Measurements from ENCODE around the gene AFAP1. TPM values are rescaled to one million over a fixed set of nuclear protein-coding genes. Genes with fewer than 3 reads are reported as not detected.

The AFAP1 gene
- polyA plus RNA-seq, 1 donor (not counting 4 experiments of a cell fraction or from before 2014, with no cell fraction given): 7.6 TPM

GRCh38 chr4:7880683-7881082 lies 59.0 kb downstream of the AFAP1 start:
- Histone ChIP-seq H4K20me1 (ENCODE audit: control insufficient read depth, extremely low read depth, insufficient read depth, low read length) (peaks cover 3% of the 10 kb centered on the region), H3K4me2 (ENCODE audit: control insufficient read depth, extremely low read depth, insufficient read depth, low read depth, low read length) (no peak overlapping the region), H3K36me3 (ENCODE audit: control insufficient read depth in 2 of 2, extremely low read depth in 1 of 2, insufficient read depth in 2 of 2, low read length in 2 of 2) (no peaks in the 10 kb centered on the region), H3K9me3 (ENCODE audit: control insufficient read depth, low read depth, low read length) (no peaks in the 10 kb centered on the region), H2AFZ (ENCODE audit: control insufficient read depth, low read length) (no peak overlapping the region), H3K4me1 (ENCODE audit: control insufficient read depth, extremely low read depth, insufficient read depth, low read length) (peaks cover 8% of the 10 kb centered on the region), H3K9me1 (ENCODE audit: control insufficient read depth, extremely low read depth, insufficient read depth, low read length) (no peaks in the 10 kb centered on the region), H3K4me3 (ENCODE audit: control insufficient read depth in 2 of 3, extremely low read depth in 1 of 3, insufficient read depth in 2 of 3, low read depth in 1 of 3, low read length in 3 of 3) (no peak overlapping the region), H3K27me3 (ENCODE audit: control insufficient read depth, extremely low read depth, insufficient read depth, low read length) (no peaks in the 10 kb centered on the region), H3K9ac (ENCODE audit: control insufficient read depth, extremely low read depth, insufficient read depth, low read length) (no peak overlapping the region), H3K79me2 (ENCODE audit: control insufficient read depth, insufficient read depth, low read length) (peaks cover 79% of the 10 kb centered on the region), H3K27ac (ENCODE audit: control insufficient read depth, insufficient read depth, low read length) (no peak overlapping the region)
- FAIRE-seq: no peak
- TF ChIP-seq, protein P1, sequence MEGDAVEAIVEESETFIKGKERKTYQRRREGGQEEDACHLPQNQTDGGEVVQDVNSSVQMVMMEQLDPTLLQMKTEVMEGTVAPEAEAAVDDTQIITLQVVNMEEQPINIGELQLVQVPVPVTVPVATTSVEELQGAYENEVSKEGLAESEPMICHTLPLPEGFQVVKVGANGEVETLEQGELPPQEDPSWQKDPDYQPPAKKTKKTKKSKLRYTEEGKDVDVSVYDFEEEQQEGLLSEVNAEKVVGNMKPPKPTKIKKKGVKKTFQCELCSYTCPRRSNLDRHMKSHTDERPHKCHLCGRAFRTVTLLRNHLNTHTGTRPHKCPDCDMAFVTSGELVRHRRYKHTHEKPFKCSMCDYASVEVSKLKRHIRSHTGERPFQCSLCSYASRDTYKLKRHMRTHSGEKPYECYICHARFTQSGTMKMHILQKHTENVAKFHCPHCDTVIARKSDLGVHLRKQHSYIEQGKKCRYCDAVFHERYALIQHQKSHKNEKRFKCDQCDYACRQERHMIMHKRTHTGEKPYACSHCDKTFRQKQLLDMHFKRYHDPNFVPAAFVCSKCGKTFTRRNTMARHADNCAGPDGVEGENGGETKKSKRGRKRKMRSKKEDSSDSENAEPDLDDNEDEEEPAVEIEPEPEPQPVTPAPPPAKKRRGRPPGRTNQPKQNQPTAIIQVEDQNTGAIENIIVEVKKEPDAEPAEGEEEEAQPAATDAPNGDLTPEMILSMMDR (optimal IDR thresholded peaks at IDR 0.05 in 1 of 3, IDR thresholded peaks at IDR 0.05 in 1 of 3, conservative IDR thresholded peaks at IDR 0.05 in 1 of 3; ENCODE audit: extremely low read depth in 1 of 3, insufficient read depth in 2 of 3, low read length in 3 of 3): no peak
- no peak for TF ChIP-seq EZH2 (IDR thresholded peaks at IDR 0.05; ENCODE audit: low read length)
- dilution Hi-C loops (cut with MboI; ENCODE audit: extremely low pct_ligation_motif_present, low sequenced_read_pairs): no loop called here
- DNase-seq (ENCODE audit: low read depth, low spot score): no peak

DNA sequence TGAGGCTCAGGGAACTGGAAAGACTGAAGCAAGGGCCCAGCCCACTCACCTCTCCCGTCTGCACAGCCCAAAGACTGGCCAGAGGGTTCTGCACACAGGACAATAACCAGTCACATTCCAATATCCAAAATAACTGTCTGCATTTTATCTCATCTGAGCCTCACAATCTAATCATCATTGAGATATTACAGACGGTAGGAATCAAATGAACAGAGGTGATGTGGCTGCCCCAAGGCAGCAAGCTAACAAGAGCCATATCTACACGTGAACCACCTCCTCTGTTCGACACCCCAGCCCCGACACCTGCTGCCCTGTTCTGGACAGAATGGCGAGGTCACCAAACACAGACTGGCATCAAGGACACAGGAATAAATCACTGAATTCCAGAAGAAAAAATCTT lies 60.5 kb downstream of the AFAP1 start:
- H3K27ac ChIP-seq (ENCODE audit: control insufficient read depth, insufficient read depth, low read length): no peak overlapping the region
- H3K4me1 ChIP-seq (ENCODE audit: control insufficient read depth, extremely low read depth, insufficient read depth, low read length): peaks cover 8% of the 10 kb centered on the region
- FAIRE-seq: no peak

GRCh38 chr4:7878323-7878722 lies 61.3 kb downstream of the AFAP1 start:
- no peak for TF ChIP-seq EZH2 (IDR thresholded peaks at IDR 0.05; ENCODE audit: low read length)
- TF ChIP-seq, protein P1 (optimal IDR thresholded peaks at IDR 0.05 in 1 of 3, IDR thresholded peaks at IDR 0.05 in 1 of 3, conservative IDR thresholded peaks at IDR 0.05 in 1 of 3; ENCODE audit: extremely low read depth in 1 of 3, insufficient read depth in 2 of 3, low read length in 3 of 3): no peak
- FAIRE-seq: no peak

More for the DNA sequence above, 60.5 kb downstream of the AFAP1 start:
- Histone ChIP-seq H3K36me3 (ENCODE audit: control insufficient read depth in 2 of 2, extremely low read depth in 1 of 2, insufficient read depth in 2 of 2, low read length in 2 of 2) (no peaks in the 10 kb centered on the region), H3K79me2 (ENCODE audit: control insufficient read depth, insufficient read depth, low read length) (peaks cover 80% of the 10 kb centered on the region), H3K4me3 (ENCODE audit: control insufficient read depth in 2 of 3, extremely low read depth in 1 of 3, insufficient read depth in 2 of 3, low read depth in 1 of 3, low read length in 3 of 3) (no peak overlapping the region), H3K27me3 (ENCODE audit: control insufficient read depth, extremely low read depth, insufficient read depth, low read length) (no peaks in the 10 kb centered on the region), H3K9ac (ENCODE audit: control insufficient read depth, extremely low read depth, insufficient read depth, low read length) (no peak overlapping the region), H4K20me1 (ENCODE audit: control insufficient read depth, extremely low read depth, insufficient read depth, low read length) (peaks cover 5% of the 10 kb centered on the region), H2AFZ (ENCODE audit: control insufficient read depth, low read length) (no peak overlapping the region), H3K4me2 (ENCODE audit: control insufficient read depth, extremely low read depth, insufficient read depth, low read depth, low read length) (no peak overlapping the region), H3K9me3 (ENCODE audit: control insufficient read depth, low read depth, low read length) (no peaks in the 10 kb centered on the region), H3K9me1 (ENCODE audit: control insufficient read depth, extremely low read depth, insufficient read depth, low read length) (no peaks in the 10 kb centered on the region)
- dilution Hi-C loops (cut with MboI; ENCODE audit: extremely low pct_ligation_motif_present, low sequenced_read_pairs): no loop called here
- no peak for TF ChIP-seq EZH2 (IDR thresholded peaks at IDR 0.05; ENCODE audit: low read length)
- no peak for DNase-seq (ENCODE audit: low read depth, low spot score)

More at GRCh38 chr4:7878323-7878722, 61.3 kb downstream of the AFAP1 start:
- H3K9me1 ChIP-seq (ENCODE audit: control insufficient read depth, extremely low read depth, insufficient read depth, low read length): no peaks in the 10 kb centered on the region
- H4K20me1 ChIP-seq (ENCODE audit: control insufficient read depth, extremely low read depth, insufficient read depth, low read length): peaks cover 5% of the 10 kb centered on the region
- peaks cover 7% of the 10 kb centered on the region for H3K4me1 ChIP-seq (ENCODE audit: control insufficient read depth, extremely low read depth, insufficient read depth, low read length)
- dilution Hi-C loops (cut with MboI; ENCODE audit: extremely low pct_ligation_motif_present, low sequenced_read_pairs): no loop called here
- H2AFZ ChIP-seq (ENCODE audit: control insufficient read depth, low read length): no peak overlapping the region
- H3K4me3 ChIP-seq (ENCODE audit: control insufficient read depth in 2 of 3, extremely low read depth in 1 of 3, insufficient read depth in 2 of 3, low read depth in 1 of 3, low read length in 3 of 3): no peak overlapping the region
- H3K79me2 ChIP-seq (ENCODE audit: control insufficient read depth, insufficient read depth, low read length): peaks cover 79% of the 10 kb centered on the region
- no peak overlapping the region for H3K9ac ChIP-seq (ENCODE audit: control insufficient read depth, extremely low read depth, insufficient read depth, low read length)
- H3K27ac ChIP-seq (ENCODE audit: control insufficient read depth, insufficient read depth, low read length): no peak overlapping the region
- H3K36me3 ChIP-seq (ENCODE audit: control insufficient read depth in 2 of 2, extremely low read depth in 1 of 2, insufficient read depth in 2 of 2, low read length in 2 of 2): no peaks in the 10 kb centered on the region
- no peaks in the 10 kb centered on the region for H3K27me3 ChIP-seq (ENCODE audit: control insufficient read depth, extremely low read depth, insufficient read depth, low read length)
- H3K4me2 ChIP-seq (ENCODE audit: control insufficient read depth, extremely low read depth, insufficient read depth, low read depth, low read length): no peak overlapping the region
- H3K9me3 ChIP-seq (ENCODE audit: control insufficient read depth, low read depth, low read length): no peaks in the 10 kb centered on the region
- DNase-seq (ENCODE audit: low read depth, low spot score): no peak
